CD4-positive, alpha-beta T cell treated with Interleukin-17A for 1 hour (primary cell): ENCODE data around the gene RSAD1.
"Not testable (repeated sequence)": the region's sequence is repeated elsewhere in the genome, so short reads cannot be mapped to it uniquely, and the experiment has no call there.

ENCODE experiments used
- DNase-seq: peaks from one replicate; pipeline ENCODE4 v3.0.0-alpha.2; 2020

Gene RSAD1

GRCh38 chr17:50458701-50459676, 19.7 kb upstream of the RSAD1 start:
- no peak for DNase-seq

DNA sequence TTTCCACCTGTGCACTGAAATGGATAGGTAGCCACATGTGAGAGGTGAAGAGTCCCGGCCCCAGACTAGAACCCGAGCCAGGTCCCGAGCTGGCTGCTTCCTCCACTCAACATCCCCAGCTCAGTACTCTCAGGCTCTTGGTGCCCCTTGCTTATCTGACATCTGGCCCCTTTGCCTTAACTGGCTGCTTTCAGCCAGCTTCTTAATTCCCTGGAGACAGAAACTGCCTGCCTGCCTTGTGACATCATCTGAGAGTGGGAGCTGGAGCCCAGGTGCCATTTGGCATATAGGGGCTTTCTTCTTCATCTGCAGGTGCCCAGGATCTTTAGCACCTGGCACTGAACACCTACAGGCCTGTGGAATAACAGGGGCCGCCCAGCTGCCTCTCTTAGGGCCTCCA, 18.9 kb upstream of the RSAD1 start:
- no peak for DNase-seq

GRCh38 chr17:50460831-50461526, 17.7 kb upstream of the RSAD1 start:
- DNase-seq, result no peak

- no peak for DNase-seq
These were observed 17.0 kb upstream of the RSAD1 start for GRCh38 chr17:50461550-50462132.

- no peak for DNase-seq
These were observed 16.2 kb upstream of the RSAD1 start for GRCh38 chr17:50462446-50462845.

DNA sequence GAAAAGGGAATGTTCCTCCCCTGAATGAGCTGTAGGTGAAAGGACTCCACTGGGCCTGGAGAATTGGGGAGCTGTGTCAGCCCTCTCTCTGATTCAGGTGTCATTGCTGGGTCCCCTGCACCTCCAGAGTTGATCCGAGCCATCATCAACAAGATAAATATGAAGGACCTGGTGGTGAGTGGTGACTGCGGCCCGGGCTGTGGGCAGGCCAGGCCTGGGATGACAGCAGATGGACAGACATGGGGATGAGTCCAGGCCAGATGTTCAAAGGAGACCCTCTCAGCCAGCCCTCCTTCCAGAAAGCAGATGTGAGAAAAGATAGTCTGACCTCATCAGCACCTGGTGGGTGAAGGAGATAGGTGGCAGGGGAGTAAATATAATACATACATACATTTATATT, 14.5 kb upstream of the RSAD1 start:
- no peak for DNase-seq

- no peak for DNase-seq
These were observed 13.9 kb upstream of the RSAD1 start for GRCh38 chr17:50464736-50465135.

DNA sequence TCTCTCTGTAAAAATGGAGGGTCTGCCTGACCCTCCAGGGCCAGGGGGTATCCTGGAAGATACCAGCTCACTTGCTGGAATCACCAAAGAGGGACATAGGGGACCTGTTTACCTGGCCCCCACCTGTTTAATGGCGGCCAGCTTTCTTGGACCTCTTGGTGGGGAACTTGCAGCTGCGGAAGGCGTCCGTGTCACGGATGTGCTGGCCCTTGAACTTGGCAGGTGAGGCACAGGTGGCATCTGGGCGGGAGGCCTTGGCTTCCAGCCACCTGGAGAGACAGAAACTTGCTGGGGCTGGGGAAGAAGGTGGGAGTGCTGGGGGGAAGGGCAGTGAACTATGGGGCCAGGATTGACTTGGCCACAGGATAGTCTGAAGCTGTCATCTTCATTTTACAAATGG, 13.5 kb upstream of the RSAD1 start:
- no peak for DNase-seq

- no peak for DNase-seq
These were observed 13.0 kb upstream of the RSAD1 start for GRCh38 chr17:50465635-50466034.

DNA sequence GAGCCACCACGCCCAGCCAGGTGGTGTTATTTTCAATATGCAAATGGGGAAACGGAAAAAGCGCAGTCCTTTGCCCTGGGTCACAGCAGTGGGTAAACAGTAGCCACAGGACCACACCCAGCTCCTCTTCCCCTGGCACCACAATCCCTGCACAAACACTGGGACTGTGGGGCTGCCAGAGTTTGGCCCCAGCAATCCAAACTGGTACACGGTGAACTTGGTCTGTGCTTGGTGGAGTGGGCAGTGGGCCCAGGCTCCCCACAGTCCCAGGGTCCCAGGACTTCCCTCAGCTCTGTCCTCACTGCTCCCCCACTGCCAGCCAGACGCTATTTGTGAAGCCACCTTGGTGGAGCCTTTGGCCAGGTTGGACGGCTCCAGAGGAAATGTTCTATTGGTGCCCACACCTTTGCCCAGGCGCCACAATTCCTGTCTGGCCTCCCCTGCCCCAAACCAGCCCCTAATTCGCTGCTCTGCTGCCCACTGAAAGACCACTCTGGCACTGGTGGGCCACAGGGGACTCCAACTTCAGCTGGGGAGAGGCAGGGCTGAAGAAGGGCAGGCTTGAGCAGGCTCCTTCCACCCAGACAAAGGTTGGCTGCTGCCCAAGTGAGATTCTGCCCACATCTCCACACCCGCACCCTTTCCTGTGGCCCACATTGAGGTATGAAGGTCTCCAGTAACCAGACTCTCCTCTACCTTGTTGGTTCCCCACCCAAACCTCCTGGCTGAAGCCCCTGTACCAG, 12.1 kb upstream of the RSAD1 start:
- no peak for DNase-seq

GRCh38 chr17:50467114-50467854, 11.4 kb upstream of the RSAD1 start:
- DNase-seq, result no peak

GRCh38 chr17:50467855-50468303, 10.8 kb upstream of the RSAD1 start:
- DNase-seq, result no peak

- no peak for DNase-seq
These were observed 10.1 kb upstream of the RSAD1 start, which contains the start of gene CHAD for GRCh38 chr17:50468304-50469207. Gene CHAD, minus strand, starts transcription at chr17:50468880. Its CDS starts 67 bp downstream, at chr17:50468813.

DNA sequence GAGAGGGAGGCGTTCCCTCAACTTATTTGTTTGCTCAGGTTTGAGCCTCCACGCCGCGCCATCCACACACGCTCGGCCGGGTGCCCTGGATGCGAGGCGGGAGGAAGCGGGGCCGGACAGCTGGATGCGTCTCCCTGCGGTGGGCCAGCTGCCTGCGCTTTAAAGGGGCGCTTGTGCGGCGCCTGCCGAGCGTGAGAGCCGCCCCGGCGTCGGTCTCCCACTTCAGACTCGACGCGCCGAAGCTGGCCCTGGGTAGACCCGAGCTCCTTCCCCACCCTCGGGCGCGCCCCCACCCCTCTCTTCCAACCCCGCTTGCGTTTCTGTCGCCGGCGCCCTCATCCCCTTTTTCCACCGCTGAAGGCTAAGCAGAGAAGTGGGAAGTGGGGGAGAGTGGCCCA, 9.5 kb upstream of the RSAD1 start:
- DNase-seq, result no peak

DNA sequence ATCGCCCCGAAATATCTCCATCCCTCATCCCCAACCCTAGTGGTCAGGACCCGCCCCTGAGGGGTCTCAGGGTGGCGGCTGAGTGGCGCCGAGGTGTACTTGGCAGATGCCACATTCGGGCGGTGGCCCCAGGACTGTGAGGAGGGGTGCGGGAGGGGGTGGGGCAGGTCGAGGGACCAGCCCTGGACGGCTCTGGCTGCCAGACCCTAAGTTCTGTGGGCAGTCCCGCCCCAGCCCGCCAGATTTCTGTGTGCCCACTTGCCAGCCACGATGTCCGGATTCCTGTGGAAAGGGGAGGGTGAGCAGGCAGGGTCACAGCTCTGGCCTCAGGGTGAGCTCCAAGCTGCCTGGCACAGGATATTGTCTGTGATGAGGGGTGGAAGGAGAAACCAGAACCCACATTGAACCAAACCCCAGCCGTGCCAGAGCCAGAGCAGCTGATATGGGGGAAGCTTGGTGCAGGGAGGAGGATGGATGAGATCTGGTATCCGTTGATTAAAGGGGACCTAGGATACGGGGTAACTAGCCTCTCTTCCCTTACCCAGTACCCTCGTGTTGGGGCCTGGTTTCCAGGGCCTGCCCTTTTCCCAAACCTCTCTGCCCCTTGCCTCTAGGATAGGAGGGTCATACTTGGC, 8.9 kb upstream of the RSAD1 start:
- no peak for DNase-seq

- DNase-seq, result no peak
These were observed 8.2 kb upstream of the RSAD1 start for GRCh38 chr17:50470426-50470825.

DNA sequence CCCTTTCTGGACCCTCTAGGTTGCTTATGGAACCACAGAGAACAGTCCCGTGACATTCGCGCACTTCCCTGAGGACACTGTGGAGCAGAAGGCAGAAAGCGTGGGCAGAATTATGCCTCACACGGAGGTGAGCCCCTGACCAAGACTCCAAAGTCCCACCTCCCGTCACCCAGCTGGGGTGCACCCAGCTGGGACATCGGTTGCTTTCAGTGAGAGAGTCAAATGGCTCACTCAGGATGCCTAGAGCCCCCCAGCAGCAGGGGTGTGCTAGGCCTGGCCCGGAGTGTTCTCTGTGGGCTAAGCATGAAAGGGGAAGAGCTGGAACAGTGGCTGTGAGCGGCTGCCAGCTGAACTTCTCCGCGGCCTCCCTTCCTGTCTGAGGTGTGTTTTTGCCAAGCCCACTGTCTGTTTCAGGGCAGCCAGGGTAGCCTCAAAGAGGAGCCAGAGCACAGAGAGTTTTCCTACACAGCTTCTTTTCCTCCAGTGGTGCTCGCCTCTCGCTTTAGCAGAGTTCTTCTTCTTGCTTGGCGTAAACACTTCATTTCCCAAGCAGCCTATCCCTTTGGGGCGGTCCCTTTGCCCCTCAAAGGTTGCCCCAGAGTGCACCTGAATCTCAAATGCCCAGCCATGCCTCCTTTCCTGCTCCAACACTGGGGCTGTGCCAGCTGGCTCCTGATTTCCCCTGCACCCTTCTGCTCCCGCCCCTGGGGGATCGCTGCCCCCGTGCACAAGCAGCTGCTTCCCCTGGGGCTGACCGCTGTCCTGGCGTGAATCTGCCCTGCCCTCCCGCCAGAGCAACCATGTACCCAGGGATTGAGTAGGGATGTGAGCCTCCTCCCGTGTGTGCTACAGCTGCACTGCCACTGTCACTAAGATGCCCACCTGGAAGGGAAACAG, 7.4 kb upstream of the RSAD1 start:
- DNase-seq, result no peak

DNA sequence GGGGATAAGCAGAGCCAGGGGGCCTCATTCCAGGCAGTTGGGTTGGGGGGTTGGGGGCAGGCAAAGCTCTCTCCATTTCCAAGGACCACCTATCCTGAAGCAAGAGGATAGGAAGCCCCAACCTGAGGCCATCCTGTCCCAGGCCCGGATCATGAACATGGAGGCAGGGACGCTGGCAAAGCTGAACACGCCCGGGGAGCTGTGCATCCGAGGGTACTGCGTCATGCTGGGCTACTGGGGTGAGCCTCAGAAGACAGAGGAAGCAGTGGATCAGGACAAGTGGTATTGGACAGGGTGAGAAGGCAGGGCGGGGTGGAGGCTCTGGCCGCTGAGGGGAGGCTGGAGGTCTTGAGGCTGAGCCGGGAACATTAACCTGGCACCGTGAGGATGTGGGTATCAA, 6.4 kb upstream of the RSAD1 start:
- no peak for DNase-seq

DNA sequence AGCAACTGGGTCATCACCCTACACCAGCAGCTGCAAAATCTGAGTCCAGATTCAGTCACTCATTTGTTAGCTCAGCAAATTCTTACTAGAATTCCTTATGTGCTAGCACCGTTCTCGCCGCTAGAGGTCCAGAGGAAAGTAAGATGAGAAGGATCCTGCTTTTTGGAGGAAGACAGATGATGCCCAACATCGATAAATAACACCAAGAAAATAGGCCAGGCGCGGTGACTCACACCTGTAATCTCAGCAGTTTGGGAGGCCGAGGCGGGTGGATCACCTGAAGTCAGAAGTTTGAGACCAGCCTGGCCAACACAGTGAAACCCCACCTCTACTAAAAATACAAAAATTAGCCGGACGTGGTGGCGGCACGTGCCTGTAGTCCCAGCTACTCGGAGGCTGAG, 5.9 kb upstream of the RSAD1 start:
- DNase-seq, result not testable (repeated sequence)
